NCI-H69 (cell line): ENCODE data around the gene ADGRG4.
"Not testable (repeated sequence)": the region's sequence is repeated elsewhere in the genome, so short reads cannot be mapped to it uniquely, and the experiment has no call there.

Experiments
- DNase-seq: peaks from one replicate; lab custom pipeline; 2025; lab: John Stamatoyannopoulos, UW

ADGRG4 gene

DNA sequence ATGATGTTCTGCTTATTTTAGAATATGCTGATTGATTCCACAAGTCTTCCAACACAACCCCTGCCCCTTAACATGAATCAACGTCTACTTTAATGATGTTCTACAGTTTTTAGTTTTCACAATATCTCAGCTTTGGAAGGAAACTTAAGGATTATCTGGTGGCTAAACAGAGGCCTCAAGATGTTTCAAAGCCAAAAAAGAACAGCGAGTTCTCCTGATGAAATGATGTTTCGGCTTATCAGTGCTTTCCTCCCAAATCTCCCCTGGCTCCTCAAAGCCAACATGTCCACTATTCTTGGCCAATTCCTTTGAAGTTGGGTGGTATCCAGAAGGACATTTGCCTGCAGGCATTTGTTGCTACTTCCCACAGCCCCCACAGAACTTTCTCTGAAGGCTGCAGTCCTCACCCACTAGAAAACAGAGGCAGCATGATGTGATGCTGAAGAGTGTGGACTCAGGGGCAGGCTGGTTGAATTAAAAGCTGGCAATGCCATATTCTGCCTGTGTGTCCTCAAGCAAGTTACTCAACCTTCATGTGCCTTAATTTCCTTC lies 87.3 kb downstream of the ADGRG4 start:
- no peak for DNase-seq

DNA sequence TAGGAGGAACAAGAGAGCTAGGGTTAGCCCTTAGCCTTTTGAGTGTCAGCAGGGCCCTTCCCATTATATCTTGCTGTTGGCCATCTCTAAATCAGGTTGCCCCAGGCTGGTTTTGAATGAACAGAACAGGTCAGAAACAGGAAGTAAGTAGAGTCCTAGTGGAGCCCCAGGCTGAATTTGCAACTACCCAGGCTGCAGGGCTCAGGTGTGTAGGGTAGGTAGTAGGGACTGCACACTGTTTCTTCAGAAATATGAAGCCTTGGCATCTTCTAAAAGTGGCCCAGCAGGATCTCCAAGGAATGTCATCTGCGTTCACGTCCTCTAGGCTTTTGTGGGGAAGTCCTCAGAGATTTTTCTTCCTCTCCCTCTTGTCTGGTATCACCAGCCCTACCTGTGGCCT lies 90.2 kb downstream of the ADGRG4 start:
- DNase-seq: no peak

DNA sequence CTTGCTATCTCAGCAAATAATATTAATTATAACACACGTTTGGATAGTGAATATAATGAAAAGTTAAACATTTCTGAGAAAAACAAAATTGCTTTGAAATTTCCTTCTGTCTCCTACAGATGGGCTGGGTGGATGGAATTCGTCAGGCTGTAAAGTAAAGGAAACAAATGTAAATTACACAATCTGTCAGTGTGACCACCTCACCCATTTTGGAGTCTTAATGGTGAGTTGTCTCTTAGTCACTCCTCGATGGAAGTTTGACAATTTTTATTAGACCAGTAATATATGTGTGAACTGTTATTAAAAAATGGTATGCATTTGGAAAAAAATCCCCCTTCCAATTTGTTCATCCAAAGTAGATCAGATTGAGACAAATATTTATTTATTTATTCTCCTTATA lies 94.5 kb downstream of the ADGRG4 start:
- DNase-seq: peak; percentile 7

DNA sequence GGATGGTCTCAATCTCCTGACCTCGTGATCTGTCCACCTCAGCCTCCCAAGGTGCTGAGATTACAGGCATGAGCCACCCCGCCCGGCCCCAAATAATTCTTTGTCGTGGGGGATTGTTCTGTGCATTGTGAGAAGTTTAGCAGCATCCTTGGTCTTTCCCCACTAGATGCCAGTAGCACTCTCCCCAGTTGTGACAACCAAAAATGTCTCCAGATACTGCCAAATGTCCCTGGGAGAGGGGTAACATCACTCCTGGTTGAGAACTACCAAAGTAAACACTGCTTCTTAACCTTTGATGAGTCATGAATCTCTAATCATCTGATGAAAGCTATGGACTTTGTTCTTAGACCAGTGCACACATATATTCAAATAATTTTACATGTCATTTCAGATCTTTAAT lies 96.2 kb downstream of the ADGRG4 start:
- peak; percentile 67 for DNase-seq

DNA sequence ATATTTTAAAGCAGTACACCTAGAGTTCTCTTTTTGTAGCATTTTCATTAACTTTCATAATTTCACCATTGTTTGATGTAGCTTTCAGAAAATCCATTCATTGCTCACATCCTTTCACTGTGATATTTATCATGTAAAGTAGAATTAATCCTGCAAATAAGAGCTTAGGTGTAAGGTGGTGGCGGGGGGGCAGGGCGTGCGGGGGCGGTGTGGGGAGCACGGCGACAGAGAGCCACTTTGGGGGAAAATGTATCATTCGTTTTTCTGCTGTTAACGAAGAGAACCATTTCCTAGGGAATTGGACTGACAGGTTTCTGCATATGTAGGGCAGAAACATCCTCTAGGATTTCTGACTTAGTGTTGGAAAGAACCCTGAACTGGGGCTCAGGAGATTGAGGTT lies 104.4 kb downstream of the ADGRG4 start:
- DNase-seq: no peak

DNA sequence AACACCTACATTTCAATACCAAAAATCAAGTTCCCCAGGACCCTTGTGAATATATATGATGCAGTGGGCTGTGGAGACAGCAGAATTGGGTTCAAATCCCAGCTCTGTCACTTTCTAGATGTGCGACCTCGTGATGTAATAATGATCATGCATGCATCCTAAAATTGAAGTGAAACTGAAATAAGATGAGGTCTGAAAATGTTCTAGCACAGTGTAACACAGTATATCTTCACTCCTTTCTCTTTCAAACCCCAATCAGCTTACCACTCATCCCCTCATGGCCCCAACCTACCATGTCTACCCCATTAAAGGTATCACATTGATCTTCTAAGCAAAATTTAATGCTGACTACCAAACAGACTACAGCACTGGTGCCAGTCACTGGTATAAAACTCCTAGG lies 117.0 kb downstream of the ADGRG4 start:
- DNase-seq: no peak

DNA sequence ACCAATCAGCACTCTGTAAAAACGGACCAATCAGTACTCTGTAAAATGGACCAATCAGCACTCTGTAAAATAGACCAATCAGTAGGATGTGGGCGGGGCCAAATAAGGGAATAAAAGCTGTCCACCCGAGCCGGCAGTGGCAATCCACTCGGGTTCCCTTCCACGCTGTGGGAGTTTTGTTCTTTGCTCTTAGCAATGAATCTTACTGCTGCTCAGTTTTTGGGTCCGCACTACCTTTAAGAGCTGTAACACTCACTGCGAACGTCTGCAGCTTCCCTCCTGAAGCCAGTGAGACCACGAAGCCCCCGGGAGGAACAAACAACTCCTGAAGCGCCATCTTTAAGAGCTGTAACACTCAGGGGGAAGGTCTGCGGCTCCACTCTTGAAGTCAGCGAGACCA lies 120.6 kb downstream of the ADGRG4 start:
- DNase-seq: no peak

DNA sequence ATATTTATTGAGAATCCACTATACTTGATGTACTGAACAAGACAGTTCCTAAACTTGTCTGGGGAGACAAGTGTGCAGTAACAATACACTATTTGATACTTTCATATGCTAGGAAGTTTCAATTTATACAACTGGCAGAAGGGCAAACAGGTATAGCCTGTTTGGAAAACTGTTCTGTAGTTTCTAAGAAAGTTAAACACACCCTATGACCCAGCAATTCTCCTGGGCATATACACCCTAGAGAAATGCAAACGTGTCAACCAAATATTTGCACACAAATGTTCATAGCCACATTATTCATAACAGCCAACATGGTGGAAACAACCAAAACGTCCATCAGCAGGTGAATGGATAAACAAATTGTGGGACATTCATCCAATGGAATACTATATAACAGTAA lies 123.0 kb downstream of the ADGRG4 start:
- DNase-seq: no peak

DNA sequence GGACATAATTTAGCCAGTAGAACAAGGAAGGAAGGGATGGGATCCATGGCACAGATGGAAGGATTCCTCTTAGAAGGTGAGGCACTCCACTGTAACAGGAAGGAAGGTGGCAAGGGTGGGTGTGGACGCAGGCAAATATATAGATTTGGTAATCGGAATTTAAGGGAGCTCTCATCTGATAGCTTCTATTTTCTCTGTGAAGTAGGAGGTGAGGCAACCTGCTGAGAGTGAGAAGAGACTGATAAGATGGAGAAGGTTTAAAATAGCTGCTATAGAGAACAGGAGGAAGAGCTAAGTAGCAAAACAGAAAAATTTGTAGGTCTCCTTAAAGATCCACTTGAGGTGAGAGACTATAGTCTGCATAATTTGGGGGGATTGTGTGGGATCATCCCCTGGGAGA lies 125.2 kb downstream of the ADGRG4 start:
- DNase-seq: no peak

DNA sequence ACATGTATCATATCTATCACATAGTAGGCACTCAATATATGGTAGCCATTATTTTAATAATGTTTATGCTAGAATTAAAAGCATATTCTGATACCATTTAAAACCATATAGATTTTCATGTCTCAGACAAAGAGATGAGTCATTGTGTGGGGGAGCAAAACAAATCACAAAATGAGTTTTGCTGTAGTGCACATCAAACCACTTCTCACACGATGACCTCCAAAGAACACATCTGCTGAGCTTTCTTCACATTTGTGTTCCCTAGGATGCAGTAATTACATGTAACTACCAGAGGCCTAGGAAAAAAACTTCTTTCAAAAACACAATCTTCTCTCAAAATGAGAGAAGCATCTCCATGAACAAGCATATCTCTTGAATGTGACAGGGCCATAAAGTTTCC lies 130.9 kb downstream of the ADGRG4 start:
- no peak for DNase-seq

DNA sequence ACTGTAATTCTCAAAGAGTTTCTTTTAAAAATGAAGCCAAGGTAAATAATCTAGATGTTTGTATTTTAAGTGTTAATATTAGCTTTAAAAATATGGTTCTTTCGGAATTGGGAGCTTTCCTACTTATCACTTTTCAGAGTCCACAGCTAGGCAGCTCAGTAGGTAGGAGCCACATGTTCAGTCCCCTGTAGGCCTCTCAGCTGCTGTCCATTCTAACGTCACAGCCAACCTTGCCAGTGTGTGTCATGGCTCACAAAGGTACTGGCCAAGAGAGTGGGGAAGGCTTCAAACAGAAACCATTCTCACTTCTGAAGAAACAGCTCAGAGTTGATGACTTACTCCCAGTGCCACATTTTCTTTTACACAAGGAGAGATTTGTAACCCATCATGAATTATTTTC lies 137.0 kb downstream of the ADGRG4 start:
- no peak for DNase-seq

DNA sequence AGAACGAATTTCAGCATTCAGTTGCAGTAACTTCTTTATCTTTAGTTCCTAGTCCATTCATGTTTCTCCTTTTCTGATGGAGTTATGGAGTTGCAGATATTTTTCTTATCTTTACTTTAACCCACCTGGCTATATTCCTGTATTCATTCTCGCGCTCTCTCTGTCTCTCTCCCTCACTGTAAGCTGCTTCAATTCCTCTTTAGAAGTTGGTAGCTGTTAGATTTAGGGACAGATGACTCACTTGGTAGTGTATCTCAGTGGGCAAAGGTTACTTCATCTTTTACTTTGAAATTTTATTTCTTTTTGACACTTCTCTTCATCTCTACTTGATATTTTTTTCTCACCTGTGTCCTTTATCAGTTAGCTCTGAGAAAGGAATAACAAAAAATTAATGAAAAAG lies 137.4 kb downstream of the ADGRG4 start:
- DNase-seq: no peak

DNA sequence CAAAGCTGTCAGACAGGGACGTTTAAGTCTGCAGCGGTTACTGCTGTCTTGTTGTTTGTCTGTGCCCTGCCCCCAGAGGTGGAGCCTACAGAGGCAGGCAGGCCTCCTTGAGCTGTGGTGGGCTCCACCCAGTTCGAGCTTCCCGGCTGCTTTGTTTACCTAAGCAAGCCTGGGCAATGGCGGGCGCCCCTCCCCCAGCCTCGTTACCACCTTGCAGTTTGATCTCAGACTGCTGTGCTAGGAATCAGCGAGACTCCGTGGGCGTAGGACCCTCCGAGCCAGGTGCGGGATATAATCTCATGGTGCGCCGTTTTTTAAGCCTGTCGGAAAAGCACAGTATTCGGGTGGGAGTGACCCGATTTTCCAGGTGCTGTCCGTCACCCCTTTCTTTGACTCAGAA lies 144.9 kb downstream of the ADGRG4 start:
- DNase-seq: not testable (repeated sequence)

DNA sequence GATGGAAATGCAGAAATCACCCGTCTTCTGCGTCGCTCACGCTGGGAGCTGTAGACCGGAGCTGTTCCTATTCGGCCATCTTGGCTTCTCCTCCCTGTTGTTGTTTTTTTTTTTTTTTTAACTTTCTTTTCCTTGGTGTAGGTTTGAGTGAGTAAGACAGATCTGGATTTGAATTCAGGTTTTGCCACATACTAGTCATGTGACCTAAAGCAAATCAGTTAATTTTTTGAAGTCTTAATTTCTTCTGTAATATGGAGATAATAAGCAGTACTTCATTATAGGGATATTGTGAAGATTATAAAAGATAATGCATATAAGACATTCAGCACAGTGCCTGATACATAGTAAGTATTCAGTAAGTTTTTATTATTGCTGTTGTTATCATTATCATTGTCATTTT lies 145.4 kb downstream of the ADGRG4 start:
- DNase-seq: no peak

DNA sequence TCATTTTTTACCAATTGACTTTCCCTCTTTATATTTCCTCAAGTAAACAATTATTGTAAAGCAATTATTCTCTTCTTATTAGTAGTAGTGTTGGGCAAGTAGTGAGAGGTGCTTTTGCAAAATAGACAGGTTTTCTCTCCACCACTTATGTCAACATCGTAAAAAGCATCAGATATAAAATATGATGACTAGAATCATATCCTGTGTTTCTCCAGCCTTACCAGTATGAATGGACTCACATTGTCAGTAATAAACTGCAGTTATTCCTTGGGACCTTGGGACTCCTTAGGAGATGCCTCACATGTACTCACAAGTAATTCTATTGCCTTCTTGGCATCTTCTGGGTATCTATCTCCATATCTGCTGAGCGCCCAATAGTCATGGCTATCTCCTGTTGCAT lies 146.5 kb downstream of the ADGRG4 start:
- no peak for DNase-seq

DNA sequence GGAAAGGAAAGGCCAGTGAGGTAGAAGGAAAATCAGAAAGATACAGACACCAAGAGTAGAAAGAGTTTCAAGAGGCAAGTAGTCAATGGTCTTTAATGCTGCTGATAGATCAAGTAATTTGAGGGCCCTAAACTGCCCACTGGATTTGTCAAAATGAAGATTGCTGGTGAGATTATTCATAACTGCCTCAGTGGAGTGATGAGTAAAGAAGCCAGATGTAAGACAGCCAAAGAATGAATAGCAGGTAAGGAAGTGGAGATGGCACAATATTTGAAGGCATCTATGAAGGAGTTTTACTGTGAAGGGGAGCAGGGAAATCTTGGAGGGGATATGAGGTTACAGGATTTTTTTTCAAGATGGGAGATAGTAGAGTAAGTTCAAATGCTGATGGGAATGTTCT lies 147.2 kb downstream of the ADGRG4 start:
- no peak for DNase-seq

DNA sequence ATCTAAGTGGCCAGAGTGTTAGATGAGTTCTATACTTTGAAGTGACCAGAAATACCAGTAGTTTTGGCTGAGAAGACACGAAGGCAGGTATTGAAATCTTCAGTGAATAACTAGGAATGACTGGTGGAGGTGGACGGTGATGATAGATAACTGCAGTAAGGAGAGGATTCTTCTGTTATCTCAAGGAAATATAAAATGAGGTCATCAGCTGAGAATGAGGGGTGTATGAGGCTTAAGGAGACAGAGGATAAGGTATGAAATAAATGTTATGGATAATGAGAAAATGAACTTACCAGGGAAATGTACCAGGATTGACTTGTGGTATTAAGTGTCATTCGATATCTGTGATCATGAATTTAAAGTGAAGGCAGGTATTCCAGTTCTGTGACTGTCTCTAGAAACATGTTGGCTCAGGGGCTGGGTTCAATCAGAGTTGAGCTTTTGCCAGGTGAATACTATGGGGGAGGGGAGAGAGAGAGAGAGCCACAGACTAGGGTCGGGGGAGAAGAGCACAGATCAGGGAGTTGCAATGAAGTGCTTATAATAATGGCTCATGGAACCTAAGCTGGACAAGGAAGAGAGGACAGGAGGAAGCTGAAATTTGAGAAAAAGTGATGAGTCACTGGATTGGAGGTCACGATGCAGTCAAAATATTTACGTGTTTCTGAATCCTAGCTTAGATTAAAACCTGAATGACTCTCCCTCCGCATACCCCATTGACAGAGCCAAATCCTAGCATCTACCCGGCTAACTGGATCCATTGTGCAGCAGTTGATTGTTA lies 149.5 kb downstream of the ADGRG4 start:
- DNase-seq: peak; percentile 36

DNA sequence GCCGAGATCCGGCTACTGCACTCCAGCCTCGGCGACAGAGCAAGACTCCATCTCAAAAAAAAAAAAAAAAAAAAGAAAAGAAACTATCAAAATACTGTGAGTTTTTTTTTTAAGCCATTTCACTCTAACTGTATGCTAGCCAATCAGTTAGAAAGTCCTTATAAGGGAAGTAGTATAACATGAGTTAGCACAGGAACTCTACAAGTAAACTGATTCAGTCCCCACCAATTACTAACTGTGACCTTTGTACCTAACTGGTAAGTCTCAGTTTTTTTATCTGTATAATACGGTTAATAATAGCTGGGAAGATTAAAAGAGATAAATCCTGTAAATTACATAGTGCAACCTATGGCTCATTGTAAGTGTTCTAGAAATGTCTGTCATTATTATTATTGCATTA lies 151.9 kb downstream of the ADGRG4 start:
- no peak for DNase-seq

DNA sequence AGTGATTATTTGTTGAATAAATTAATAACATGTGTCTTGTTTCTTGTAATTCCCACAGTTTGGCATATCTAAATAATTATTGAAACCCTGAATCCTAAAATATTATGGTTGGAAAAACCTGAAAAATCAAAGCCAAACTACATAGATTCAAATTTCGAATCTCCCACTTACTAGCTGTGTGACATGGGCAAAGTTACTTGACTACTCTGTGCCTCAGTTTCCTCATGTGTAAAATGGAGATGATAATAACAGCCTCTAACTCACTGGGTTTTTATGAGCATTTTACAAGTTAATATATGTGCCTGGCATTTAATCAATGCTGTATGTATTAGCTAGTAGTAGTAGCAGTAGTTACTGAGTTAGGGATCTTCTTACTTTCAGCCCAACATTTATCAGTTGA lies 152.4 kb downstream of the ADGRG4 start:
- DNase-seq: no peak

DNA sequence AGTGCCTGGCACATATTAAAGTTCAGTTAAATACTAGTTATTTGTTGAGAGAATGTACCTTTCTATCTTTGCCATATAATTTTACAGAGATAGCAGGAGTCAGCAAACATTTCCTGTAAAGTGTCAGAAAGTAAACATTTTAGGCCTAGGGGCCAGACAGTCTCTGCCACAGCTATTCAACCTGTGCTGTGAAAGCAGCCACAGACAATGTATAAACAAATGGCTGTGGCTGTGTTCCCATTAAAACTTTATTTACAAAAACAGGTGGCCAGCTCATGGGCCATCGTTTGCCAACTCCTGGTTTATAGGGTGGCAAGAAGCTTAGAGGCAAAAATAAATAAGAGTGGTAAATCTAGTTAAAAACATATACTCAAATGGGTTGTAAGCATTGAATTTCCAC lies 153.0 kb downstream of the ADGRG4 start:
- peak; percentile 83 for DNase-seq

DNA sequence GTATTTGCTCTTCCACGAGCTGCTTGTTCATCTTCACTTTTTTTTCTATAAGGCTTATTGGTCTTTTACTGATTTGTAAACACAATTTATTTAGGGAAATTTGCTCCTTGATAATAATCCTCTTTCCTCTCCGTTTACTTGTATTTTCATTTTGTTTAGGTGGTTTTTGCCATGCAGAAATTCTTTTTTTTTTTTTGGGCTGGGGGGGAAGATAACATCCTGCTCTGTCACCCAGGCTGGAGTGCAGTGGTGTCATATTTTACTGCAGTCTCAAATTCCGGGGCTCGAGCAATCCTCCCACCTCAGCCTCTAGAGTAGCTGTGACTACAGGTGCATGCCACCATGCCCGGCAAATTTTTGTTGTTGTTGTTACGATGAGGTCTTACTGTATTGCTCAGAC lies 155.4 kb downstream of the ADGRG4 start:
- no peak for DNase-seq

DNA sequence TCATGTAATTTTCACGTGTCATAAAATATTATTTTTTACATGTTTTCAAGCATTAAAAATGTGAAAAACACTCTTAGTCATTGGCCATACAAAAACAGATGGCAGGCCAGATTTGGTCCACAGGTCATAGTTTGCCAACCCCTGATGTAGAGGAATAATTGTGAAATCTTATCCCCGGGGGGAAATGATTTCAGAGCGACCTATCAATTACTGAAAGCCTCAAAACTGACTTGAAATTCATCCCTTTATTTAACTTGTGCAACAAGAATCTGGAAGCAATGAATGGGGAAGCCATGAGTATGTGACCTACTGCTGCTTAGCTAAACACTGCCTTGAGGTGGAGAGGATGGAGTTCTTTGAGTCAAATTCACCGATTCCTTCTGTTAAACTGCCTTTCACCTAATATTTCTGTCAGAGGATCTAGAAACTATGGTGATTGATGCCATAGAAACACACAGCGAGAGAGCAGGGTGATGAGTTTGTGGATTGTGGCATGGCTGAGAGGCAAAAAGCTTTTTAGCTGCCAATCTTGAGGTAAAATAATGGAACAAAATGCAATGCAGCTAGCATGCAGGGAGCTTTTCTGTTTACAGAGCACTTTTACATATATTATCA lies 156.6 kb downstream of the ADGRG4 start:
- peak; percentile 94 for DNase-seq

DNA sequence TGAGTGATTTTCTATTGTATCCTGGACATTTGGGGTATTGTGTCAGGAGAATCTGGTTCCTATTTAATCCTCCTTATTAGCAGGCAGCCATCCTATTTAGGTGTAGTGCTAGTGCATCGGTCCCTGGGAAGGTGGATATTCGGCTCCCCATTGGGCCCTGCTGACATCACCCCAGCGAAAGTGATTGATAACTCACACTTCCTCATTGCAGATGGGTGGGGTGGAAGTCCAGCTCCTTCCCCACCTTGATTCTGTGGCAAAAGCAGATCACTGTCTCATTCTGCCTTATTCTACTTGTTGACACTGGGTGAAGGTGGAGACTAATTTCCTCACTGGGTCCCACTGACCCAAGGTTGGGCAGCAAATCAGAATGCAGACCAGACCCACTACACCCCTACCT lies 163.8 kb downstream of the ADGRG4 start:
- DNase-seq: no peak
